ENCODE data around the gene TSSC4.

DNA sequence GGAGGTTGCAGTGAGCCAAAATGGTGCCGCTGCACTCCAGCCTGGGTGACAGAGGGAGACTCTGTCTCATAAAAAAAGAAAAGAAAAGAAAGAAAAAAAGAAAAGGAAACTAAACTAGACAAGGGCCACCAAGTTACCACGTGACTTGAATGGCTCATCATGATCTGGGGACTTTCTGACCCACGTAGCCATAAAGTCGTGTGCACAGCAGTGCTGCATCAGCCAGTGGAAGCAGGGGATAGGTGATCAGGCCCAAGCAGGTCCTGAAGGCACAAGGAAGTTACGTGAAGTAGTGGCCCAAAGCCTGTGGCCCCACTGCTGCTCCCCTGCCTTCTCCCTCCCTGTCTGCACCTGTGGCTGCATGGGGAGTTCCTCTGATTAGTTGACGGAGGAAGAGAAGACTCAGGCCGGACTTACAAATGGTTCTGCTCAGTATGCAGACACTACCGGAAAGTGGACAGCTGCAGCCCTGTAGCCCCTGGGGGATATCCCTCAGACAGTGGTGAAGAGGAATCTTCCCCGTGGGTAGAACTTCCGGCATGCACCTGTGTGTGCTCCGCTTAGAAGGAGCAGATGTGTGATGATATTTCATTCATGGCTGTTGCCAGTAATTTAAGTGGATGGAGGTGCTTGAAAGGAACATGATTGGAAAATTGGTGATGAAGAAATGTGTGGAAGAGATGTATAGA, 41.7 kb upstream of the TSSC4 start:
- TF ChIP-seq, protein P1, sequence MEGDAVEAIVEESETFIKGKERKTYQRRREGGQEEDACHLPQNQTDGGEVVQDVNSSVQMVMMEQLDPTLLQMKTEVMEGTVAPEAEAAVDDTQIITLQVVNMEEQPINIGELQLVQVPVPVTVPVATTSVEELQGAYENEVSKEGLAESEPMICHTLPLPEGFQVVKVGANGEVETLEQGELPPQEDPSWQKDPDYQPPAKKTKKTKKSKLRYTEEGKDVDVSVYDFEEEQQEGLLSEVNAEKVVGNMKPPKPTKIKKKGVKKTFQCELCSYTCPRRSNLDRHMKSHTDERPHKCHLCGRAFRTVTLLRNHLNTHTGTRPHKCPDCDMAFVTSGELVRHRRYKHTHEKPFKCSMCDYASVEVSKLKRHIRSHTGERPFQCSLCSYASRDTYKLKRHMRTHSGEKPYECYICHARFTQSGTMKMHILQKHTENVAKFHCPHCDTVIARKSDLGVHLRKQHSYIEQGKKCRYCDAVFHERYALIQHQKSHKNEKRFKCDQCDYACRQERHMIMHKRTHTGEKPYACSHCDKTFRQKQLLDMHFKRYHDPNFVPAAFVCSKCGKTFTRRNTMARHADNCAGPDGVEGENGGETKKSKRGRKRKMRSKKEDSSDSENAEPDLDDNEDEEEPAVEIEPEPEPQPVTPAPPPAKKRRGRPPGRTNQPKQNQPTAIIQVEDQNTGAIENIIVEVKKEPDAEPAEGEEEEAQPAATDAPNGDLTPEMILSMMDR (IDR thresholded peaks at IDR 0.05) = no peak
- TF ChIP-seq POLR2A (IDR thresholded peaks at IDR 0.05) = no peak

All from uterus (tissue), 2 donors.